Germinal center (tissue), 1 donor: Measurements from ENCODE around the gene NCMAP.

ENCODE experiments used
- DNase-seq: peaks from one replicate; pipeline ENCODE4 v3.0.0; 2012; ENCODE audit warnings: mixed read lengths, low spot score

Gene NCMAP

GRCh38 chr1:24570265-24571125, 14.6 kb downstream of the NCMAP start:
- no peak for DNase-seq

- DNase-seq: no peak
Measured at GRCh38 chr1:24572301-24572700, 16.4 kb downstream of the NCMAP start.

- DNase-seq: no peak
Measured at GRCh38 chr1:24575905-24576587, 20.2 kb downstream of the NCMAP start.

- DNase-seq: no peak
Measured at GRCh38 chr1:24578846-24579245, 23.0 kb downstream of the NCMAP start.

- DNase-seq: no peak
Measured at GRCh38 chr1:24580756-24581155, 24.9 kb downstream of the NCMAP start.

- DNase-seq: no peak
Measured at GRCh38 chr1:24584171-24584647, 28.3 kb downstream of the NCMAP start.

- no peak for DNase-seq
Measured at GRCh38 chr1:24586119-24586518, 30.2 kb downstream of the NCMAP start.

GRCh38 chr1:24586970-24587820, 31.3 kb downstream of the NCMAP start:
- peak; percentile 75 for DNase-seq

- no peak for DNase-seq
Measured at GRCh38 chr1:24588573-24588972, 32.7 kb downstream of the NCMAP start.

- DNase-seq: no peak
Measured at GRCh38 chr1:24589200-24589599, 33.3 kb downstream of the NCMAP start.

- DNase-seq: no peak
Measured at GRCh38 chr1:24591781-24592180, 35.9 kb downstream of the NCMAP start.

GRCh38 chr1:24594328-24594598, 38.4 kb downstream of the NCMAP start:
- no peak for DNase-seq

- DNase-seq: no peak
Measured at GRCh38 chr1:24596401-24596880, 40.6 kb downstream of the NCMAP start.

- DNase-seq: no peak
Measured at GRCh38 chr1:24599265-24599664, 43.4 kb downstream of the NCMAP start.

- no peak for DNase-seq
Measured at GRCh38 chr1:24600551-24600950, 44.7 kb downstream of the NCMAP start.

- DNase-seq: no peak
Measured at GRCh38 chr1:24605534-24606295, 49.8 kb downstream of the NCMAP start.

GRCh38 chr1:24606296-24606605, 50.4 kb downstream of the NCMAP start:
- no peak for DNase-seq

- no peak for DNase-seq
Measured at GRCh38 chr1:24606621-24607020, 50.7 kb downstream of the NCMAP start.

- DNase-seq: no peak
Measured at GRCh38 chr1:24609949-24610517, 54.1 kb downstream of the NCMAP start.

- DNase-seq: no peak
Measured at GRCh38 chr1:24619376-24619775, 63.5 kb downstream of the NCMAP start.

GRCh38 chr1:24620678-24621077, 64.8 kb downstream of the NCMAP start:
- no peak for DNase-seq

GRCh38 chr1:24621121-24621520, 65.2 kb downstream of the NCMAP start:
- no peak for DNase-seq
